Ishikawa (cell line): ENCODE measurements around the gene C11orf16.
A peak's percentile ranks its signal among the peaks of the same experiment; 100 is the strongest.

Experiments used
- CREB1 ChIP-seq: IDR thresholded peaks from 2 replicates; pipeline ENCODE4 v1.6.1; 2012; ENCODE audit warnings: low read depth
- EGR1 ChIP-seq: IDR thresholded peaks from 2 replicates; pipeline ENCODE4 v1.6.1; 2012
- EP300 ChIP-seq: IDR thresholded peaks from 2 replicates; pipeline ENCODE4 v1.6.1; 2012; ENCODE audit warnings: borderline replicate concordance
- FOXM1 ChIP-seq: IDR thresholded peaks from 2 replicates; pipeline ENCODE4 v1.6.1; 2012; ENCODE audit warnings: low read depth, borderline replicate concordance
- NFIC ChIP-seq: IDR thresholded peaks from 2 replicates; pipeline ENCODE4 v1.6.1; 2012
- RAD21 ChIP-seq: IDR thresholded peaks from 2 replicates; pipeline ENCODE4 v1.6.1; 2012; ENCODE audit warnings: low read depth
- TAF1 ChIP-seq: IDR thresholded peaks from 2 replicates; pipeline ENCODE4 v1.6.1; 2012; ENCODE audit warnings: low read depth, mild to moderate bottlenecking
- YY1 ChIP-seq: IDR thresholded peaks from 2 replicates; pipeline ENCODE4 v1.6.1; 2012; ENCODE audit warnings: low read depth

DNA sequence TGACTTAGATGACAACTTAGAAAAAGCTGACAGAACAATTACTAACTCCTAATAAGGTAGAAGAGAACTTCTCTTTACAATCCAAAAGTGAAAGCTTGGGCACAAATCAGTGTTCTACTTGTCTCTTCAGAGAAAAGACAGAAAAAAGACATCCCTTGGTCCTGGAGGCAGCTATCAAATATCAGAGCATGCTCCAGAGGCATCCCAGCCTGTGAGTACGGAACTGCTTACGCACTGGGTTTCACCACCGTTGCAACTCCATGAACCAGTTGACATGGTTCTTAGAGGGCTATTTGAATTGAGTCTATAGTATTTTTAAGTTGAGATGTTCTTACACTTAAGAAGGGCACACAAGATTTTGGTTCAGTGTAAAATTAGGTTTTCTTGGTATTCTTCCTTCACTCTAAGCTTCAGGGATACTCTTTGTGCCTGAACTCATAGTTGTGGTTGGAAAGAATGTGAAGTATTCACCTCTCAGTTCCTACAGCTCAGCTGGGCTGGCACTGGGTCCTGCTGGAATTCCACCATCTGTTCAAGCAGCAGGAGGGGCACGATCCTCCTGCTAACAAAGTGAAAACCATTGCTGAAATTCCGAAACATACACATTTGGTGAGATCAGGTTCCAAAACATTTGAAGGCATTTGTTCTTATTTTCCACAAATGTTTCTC is 15.5 kb downstream of the C11orf16 start:
- TF ChIP-seq TAF1 (no peak), RAD21 (no peak), EP300 (peak; percentile 83), CREB1 (no peak), YY1 (peak; percentile 48; the same call in 1 of the 2 replicates), FOXM1 (no peak), NFIC (peak; percentile 94), EGR1 (no peak)
